Psoas muscle (tissue), 8 donors: ENCODE data around the gene MTOR. TPM values are rescaled to one million over a fixed set of nuclear protein-coding genes. Genes with fewer than 3 reads are reported as not detected.
"Not testable (repeated sequence)": the region's sequence is repeated elsewhere in the genome, so short reads cannot be mapped to it uniquely, and the experiment has no call there.

Source experiments
- ATAC-seq, 4 donors: fragments of 200-7000 bp; cut with Tn5 transposase; one replicate each; pipeline ENCODE4 v1.9.1; 2020; ENCODE audit warnings: moderate library complexity in 3 of 4, mild to moderate bottlenecking in 2 of 4
- DNase-seq, 2 donors: peaks; one replicate each; pipeline ENCODE4 v3.0.0-alpha.2; 2020
- H3K27ac ChIP-seq: fragments of 200-600 bp; one replicate; pipeline ENCODE4 v1.8.0; 2022
- H3K27me3 ChIP-seq, 3 donors: fragments of 200-600 bp in 1 of 3; one replicate each; pipeline versions ENCODE4 v1.6.1 to v1.8.0; 2013 to 2022; ENCODE audit warnings: low read length in 2 of 3, mild to moderate bottlenecking in 2 of 3, moderate library complexity in 1 of 3; ENCODE audit not compliant: insufficient read depth in 3 of 3
- H3K36me3 ChIP-seq, 2 donors: fragments of 200-600 bp in 1 of 2; one replicate each; pipeline versions ENCODE4 v1.6.1 to v1.8.0; 2013 to 2022; ENCODE audit warnings: low read depth in 1 of 2, mild to moderate bottlenecking in 1 of 2, moderate library complexity in 1 of 2; ENCODE audit not compliant: insufficient read depth in 1 of 2
- H3K4me1 ChIP-seq: fragments of 200-600 bp; one replicate; pipeline ENCODE4 v1.8.0; 2022
- H3K4me3 ChIP-seq: fragments of 200-600 bp; one replicate; pipeline ENCODE4 v1.8.0; 2022; ENCODE audit warnings: mild to moderate bottlenecking
- H3K9me3 ChIP-seq: fragments of 200-600 bp; one replicate; pipeline ENCODE4 v1.8.0; 2022
- WGBS, 3 donors: extraction: QIAGEN DNeasy Blood & Tissue Kit; methylation state at CpG; one replicate each; pipeline versions ENCODE4 v1.1.6 to v1.1.7; 2013; 5-methylcytosine and 5-hydroxymethylcytosine counted together
- intact Hi-C, 2 donors: fragments of 100-400 bp; cut with DNase I; formaldehyde crosslinking; loops; one replicate each; pipeline versions ENCODE4 v1.11.0 to v1.14.2; 2022
- polyA plus RNA-seq, 3 donors: library from polyadenylated mRNA; stranded (reverse); fragments of 200-250 nt; gene quantifications; one replicate each; pipeline ENCODE4 v1.2.3, GENCODE V29; 2013
- total RNA-seq, 4 donors: library from RNA; stranded (reverse); fragmentation: NEBNext Ultra II Directional in 2 of 4; extraction: Animal tissue kit (Norgen Biotek cat#: 25700) in 2 of 4; gene quantifications; one replicate each; pipeline versions ENCODE4 v1.2.1 to v1.2.4, GENCODE V29; 2021 to 2023
- TF ChIP-seq, protein P1 (sequence below): fragments of 200-600 bp; IDR thresholded peaks from one replicate; pipeline ENCODE4 v1.8.0; 2022; ENCODE audit warnings: antibody characterized with exemption
- donor health status: healthy with polysubstance abuse.
- donor health status: DM: no; HTN: no; CAD: no; lungs with moderate emphysema.
- donor health status: Bipolar disorder and iron deficiency.
- donor health status: healthy.
- donor health status: DM: yes; HTN: yes; CAD: no.
- donor health status: DM: no; HTN: no; CAD: no.
- donor health status: DM: no; HTN: no; CAD: no.
- donor health status: DM: yes; HTN: yes; CAD: no.

The MTOR gene
- total and polyA plus RNA-seq, 7 donors, result 24.0 to 50.8 (median 44.0) TPM

DNA sequence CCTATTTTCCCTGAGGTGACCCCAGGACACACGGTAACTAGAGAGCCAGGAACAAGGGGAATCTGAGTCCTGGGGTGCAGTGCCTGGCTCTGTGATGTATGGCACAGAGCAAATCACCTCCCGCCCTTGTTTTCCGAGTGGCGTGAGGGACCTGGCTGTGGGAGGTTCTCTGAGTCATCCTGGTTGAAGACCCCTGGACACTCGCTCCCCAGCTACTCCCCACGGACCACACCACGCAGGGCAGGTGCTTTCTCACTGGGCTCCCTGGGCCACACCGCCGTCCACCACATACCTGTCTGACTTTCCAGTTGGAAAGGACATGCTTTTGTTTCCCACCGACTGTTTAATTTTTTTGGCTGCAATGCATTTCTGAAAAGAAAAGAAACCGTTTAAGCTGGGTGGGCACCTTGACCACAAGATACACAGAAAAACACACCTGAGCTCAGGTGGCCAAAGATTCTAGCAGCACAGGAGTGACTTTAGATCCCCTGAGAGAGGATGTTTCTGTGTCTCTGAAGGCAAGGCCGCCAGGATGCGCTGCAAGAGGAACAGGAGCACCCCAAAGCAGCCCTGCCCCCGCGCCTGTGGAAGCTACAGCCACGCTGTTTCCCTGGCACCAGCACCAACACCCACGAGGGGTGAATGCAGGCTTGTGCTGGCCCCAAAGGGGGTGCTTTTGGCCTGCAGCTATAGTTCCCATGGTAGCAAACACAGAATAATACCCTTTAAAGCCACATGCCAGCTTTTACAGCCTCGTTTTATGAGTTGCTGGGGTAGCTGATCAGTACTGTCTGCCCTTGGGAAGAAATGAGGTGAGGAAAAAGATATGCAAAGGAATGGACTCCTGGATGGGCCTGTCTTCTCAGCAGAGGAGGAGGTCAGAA, 194.4 kb downstream of the MTOR start:
- intact Hi-C loops, result no loop called here
- Histone ChIP-seq H3K4me1 (no peaks in the 10 kb centered on the region), H3K9me3 (no peaks in the 10 kb centered on the region), H3K4me3 (no peak overlapping the region), H3K27me3 (no peaks in the 10 kb centered on the region), H3K36me3 (peaks cover 18 to 92% of the 10 kb centered on the region in 2 donors), H3K27ac (no peak overlapping the region)
- ATAC-seq, result no peak
- 89 to 91% (median 89%) methylated on average over 18 of the region's 18 CpGs for WGBS, 3 donors
- TF ChIP-seq, protein P1, sequence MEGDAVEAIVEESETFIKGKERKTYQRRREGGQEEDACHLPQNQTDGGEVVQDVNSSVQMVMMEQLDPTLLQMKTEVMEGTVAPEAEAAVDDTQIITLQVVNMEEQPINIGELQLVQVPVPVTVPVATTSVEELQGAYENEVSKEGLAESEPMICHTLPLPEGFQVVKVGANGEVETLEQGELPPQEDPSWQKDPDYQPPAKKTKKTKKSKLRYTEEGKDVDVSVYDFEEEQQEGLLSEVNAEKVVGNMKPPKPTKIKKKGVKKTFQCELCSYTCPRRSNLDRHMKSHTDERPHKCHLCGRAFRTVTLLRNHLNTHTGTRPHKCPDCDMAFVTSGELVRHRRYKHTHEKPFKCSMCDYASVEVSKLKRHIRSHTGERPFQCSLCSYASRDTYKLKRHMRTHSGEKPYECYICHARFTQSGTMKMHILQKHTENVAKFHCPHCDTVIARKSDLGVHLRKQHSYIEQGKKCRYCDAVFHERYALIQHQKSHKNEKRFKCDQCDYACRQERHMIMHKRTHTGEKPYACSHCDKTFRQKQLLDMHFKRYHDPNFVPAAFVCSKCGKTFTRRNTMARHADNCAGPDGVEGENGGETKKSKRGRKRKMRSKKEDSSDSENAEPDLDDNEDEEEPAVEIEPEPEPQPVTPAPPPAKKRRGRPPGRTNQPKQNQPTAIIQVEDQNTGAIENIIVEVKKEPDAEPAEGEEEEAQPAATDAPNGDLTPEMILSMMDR, result no peak
- DNase-seq, result peak in 1 of 2 donors; percentile 35

DNA sequence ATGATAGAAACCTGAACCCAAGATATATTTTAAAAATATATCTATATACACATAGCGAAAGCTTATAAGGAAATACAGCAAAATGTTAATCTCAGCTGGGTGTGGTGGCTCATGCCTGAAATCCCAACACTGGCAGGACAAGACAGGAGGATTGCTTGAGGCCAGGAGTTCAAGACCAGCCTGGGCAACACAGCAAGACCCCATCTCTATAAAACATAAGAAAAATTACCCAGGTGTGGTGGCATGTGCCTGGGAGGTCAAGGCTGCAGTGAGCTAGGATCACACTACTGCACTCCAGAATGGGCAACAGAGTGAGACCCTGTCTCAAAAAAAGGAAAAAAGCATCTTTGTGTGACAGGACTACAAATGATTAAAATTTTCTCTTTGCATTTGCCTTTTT, 196.6 kb downstream of the MTOR start:
- Histone ChIP-seq H3K36me3 (peaks cover 18 to 70% of the 10 kb centered on the region in 2 donors), H3K9me3 (no peaks in the 10 kb centered on the region), H3K27ac (no peak overlapping the region), H3K27me3 (no peaks in the 10 kb centered on the region), H3K4me1 (peaks cover 8% of the 10 kb centered on the region), H3K4me3 (no peak overlapping the region)
- WGBS, 3 donors, result 90 to 97% (median 96%) methylated on average over 1 of the region's 1 CpG
- ATAC-seq (no peak), DNase-seq (no peak)
- intact Hi-C loops, result no loop called here
- TF ChIP-seq, protein P1, result no peak

DNA sequence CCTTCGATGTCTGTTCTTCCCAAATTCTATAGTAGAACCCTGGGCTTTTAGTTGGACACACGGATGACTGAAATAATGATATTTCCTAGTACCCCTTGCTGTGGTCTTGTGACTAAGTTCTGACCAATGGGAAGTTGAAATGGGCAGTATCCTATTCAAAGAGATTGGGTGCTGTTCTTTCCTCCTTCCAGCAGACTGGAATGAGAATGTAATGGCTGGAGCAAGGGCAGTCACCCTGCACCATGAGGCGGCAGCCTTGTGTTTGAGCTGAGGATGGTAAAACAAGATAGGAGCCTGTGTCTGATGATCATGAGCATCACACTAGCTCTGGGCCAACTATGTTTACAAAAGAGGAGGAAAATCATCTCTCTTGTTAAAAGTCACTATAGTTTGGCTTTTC, 197.4 kb downstream of the MTOR start:
- H3K36me3 ChIP-seq, result peaks cover 18 to 62% of the 10 kb centered on the region in 2 donors
- TF ChIP-seq, protein P1, result no peak
- no peak for DNase-seq

DNA sequence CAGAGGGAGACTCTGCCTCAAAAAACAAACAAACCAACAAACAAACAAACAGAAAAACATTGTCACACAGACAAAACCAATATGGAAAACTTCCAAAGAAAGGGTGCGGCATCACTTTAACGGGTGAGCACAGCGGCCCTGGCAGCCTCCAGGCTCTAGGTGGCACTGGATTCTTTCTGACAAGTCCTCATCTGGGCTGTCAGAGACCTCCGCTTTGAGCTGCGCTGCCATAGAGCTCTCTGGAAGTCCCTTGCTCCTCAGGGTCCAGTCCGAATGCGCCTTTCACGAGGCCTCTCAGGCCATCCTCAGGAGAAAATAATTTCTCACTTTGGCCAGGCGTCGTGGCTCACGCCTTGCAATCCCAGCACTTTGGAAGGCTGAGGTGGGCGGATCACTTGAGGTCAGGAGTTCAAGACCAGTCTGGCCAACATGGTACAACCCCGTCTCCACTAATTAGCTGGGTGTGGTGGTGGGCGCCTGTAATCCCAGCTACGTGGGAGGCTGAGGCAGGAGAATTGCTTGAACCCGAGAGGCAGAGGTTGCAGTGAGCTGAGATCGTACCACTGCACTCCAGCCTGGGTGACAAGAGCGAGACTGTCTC, 198.3 kb downstream of the MTOR start:
- intact Hi-C loops, DNase-seq, H3K4me3 ChIP-seq, H3K9me3 ChIP-seq, ATAC-seq, H3K27ac ChIP-seq, H3K27me3 ChIP-seq: not testable (repeated sequence)
- H3K4me1 ChIP-seq, result peaks cover 10% of the 10 kb centered on the region
- H3K36me3 ChIP-seq, result peaks cover 11 to 53% of the 10 kb centered on the region in 2 donors
- WGBS, 3 donors, result 84 to 89% (median 88%) methylated on average over 17 to 18 of the region's 18 CpGs

More for the DNA sequence above, 197.4 kb downstream of the MTOR start:
- intact Hi-C loops, result no loop called here
- no peak overlapping the region for H3K4me3 ChIP-seq
- no peaks in the 10 kb centered on the region for H3K9me3 ChIP-seq
- peaks cover 10% of the 10 kb centered on the region for H3K4me1 ChIP-seq
- ATAC-seq, result no peak
- WGBS, 3 donors, result 95 to 99% (median 97%) methylated on average over 3 of the region's 3 CpGs
- H3K27me3 ChIP-seq, result no peaks in the 10 kb centered on the region
- H3K27ac ChIP-seq, result no peak overlapping the region

DNA sequence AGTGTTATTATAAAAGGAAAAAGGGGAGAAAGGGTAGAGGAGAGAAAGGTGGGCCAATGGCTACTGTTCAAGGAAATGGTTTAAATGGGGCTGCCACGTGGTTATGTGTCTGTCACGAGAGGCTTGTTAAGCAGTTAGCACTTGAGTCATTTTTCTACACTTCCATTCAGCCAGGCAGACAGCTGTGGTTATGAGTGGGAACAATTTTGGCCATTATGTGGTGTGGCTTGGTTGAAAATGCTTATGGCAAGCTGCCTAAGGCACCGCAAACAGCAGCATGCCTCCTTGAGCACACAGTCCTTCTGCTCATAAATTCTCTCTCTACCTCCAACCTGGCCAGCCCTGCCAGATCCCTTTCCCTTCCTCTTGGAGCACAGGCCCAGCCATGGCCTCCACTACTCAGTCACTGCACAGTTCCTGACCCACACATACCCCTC, 199.4 kb downstream of the MTOR start:
- DNase-seq (peak in 1 of 2 donors; percentile 14), ATAC-seq (no peak)
- H3K36me3 ChIP-seq, result peaks cover 11 to 52% of the 10 kb centered on the region in 2 donors
- no peaks in the 10 kb centered on the region for H3K9me3 ChIP-seq
- H3K27me3 ChIP-seq, result no peaks in the 10 kb centered on the region
- H3K4me3 ChIP-seq, result no peak overlapping the region
- H3K27ac ChIP-seq, result no peak overlapping the region
- intact Hi-C loops, result no loop called here
- TF ChIP-seq, protein P1, result no peak
- peaks cover 17% of the 10 kb centered on the region for H3K4me1 ChIP-seq
- 45 to 56% (median 54%) methylated on average over 3 of the region's 3 CpGs for WGBS, 3 donors
